GM19324 (cell line): ENCODE data around the gene LNPEP.
"Not testable (repeated sequence)": the region's sequence is repeated elsewhere in the genome, so short reads cannot be mapped to it uniquely, and the experiment has no call there.

Source experiments
- ATAC-seq: cut with Tn5 transposase; IDR thresholded peaks from one replicate; pipeline ENCODE4 v1.9.1; 2021; ENCODE audit warnings: mild to moderate bottlenecking, moderate library complexity; ENCODE audit not compliant: unreplicated experiment, low FRiP score

The LNPEP gene

DNA sequence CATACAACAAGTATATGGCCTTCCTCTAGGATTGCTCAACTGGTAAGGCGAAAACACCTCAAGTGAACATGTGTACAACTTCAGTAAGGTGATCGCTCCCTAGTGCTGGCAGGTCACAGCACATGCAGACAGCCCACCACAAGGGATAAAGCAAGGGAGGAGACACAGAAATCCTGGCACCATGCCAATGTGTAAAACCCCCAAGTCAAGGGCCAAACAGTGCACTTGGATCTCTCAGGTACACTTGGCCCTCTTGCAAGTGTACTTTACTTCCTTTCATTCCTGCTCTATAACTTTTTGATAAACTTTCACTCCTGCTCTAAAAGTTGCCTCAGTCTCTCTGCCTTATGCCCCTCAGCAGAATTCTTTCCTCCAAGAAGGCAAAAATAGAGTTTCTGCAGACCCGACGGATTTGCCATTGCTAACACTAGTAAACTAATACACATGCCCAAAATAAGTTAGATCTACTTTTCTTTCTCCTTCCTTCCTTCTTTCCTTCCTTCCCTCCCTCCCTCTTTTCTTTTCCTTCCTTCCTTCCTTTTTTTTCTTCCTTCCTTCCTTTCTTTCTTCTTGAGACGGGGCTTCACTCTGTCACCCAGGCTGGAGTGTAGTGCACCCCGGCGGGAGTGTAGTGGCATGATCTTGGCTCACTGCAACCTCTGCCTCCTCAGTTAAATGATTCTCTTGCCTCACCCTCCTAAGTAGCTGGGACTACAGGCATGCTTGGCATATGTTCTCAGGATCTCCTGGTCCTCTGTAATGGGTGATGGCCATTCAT, 6.8 kb upstream of the LNPEP start:
- ATAC-seq: no peak

DNA sequence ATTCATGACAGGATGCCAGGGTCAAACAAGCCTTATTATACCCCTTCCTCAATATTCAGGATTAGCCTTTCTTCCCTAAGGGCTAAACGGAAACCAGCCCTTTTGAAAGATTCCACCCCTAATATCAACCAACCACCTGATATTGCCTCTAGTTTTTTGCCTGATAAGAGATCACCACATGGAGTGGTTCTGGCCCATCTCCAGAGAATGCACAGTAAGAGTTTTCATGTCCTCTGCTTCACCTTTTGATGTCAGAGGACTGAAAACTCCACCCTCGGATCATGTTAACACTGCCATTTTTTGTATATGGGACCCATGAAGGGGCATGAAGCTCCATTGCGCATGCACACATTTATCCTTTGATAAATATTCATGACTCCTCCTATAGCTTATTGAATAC, 5.8 kb upstream of the LNPEP start:
- ATAC-seq: no peak

DNA sequence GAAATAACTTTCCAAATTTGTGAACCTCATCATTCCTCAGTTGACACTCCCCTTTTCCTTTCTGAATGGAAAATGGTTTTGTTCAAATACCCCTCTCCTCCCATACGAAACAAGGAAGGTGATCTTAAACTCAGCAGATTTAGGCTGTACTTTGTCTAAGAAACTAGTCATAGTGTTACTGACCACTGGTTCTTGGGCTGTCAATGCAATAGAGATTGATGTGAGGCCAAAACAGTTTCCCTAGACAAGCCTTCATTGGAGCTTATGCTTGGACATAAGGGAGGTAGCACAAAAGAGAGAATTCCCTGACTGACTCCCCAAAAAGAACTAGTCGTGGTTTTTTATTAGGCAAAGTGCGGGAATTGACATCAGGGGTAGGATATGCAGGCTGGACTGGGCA, 5.3 kb upstream of the LNPEP start:
- no peak for ATAC-seq

DNA sequence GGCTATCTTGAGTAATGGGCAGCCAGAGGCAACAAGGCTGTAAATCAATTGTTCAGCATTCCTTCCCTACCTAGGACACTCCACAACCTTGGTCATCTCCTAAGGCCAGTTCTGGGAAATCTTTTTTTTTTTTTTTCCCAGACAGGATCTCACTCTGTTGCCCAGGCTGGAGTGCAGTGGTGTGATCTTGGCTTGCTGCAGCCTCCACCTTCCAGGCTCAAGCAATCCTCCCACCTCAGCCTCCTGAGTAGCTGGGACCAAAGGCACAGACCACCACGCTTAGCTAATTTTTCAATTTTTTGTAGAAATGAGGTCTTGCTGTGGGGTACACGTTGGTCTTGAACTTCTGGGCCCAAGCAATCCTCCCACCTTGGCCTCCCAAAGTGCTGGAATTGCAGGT, 4.8 kb upstream of the LNPEP start:
- ATAC-seq: not testable (repeated sequence)

DNA sequence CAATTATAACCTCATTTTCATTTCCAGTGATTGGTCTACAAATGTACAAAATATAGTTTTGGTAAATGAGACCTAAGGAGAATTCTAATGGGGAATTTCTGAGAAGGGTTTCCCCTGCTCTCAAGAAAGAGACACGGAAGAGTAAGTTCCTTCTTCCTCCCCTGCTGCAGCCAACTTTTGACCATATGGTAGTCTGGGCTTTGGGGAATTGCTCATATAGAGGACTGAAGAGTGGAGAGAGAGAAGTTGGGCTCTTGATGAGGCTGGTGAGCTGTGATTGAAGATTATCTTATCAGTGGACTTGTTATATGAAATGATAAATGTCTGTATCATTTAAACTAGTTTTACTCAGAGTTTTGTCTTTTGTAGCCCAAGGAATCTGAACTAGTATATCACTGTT, 4.3 kb upstream of the LNPEP start:
- no peak for ATAC-seq

DNA sequence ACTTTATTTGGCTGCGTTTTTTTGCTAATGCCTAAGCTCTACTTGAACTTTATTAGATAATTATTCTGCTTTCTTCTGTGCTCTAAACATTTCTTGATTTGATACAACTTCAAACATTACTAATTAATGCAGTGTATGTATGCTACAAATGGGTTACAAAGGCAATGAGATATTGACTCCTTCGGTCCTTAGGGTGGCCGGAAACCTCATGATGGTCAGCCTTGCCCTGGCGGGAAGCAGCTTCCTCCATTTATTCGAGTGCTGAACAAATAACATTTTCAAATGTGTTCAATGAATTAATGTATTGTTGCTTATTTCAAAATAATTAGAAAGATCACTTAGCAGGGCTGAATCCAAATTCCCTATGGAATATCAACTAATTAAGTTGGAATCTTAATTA, 3.9 kb upstream of the LNPEP start:
- ATAC-seq: no peak

DNA sequence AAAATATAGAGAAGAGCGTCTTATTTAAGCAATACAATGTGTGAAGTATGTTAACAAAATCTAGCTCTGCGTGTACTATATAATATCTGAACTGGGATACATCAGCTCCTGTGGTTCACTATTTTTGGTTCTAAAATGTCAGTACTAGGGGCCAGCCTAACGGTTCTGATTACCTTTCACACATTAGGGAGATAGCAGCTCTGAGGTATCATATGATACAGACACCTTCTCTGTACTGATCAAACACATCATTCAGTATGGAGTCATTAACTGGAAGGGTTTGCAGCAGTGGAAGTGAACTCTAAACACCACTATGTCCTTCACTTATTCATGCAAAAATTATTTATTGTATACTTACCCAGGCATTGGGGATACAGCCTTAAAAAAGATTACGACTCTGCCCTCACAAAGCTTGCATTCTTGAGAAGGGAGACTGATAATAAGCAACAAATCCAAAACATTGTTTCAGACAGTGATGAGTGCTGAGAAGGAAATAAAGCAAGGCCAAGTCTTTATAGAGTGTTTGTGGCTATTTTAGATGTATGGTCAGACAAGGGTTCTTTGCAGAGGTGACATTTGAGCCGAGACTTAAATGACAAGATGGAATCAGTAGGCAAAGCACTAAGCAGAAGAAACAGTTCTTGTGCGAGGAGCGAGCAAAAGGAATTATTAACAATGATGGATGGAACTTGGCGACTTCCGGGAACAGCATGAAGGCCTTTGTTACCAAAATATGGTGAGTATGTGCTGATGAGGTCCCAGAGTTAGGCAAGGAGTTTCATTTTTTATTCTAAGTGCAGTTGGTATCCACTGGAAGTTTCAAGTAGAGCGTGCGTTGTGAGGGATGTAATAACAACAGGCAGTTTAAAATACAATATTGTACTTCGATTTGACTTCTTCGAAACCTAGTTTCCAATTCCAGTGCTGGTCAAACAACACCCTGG, 1.8 kb upstream of the LNPEP start:
- ATAC-seq: no peak

DNA sequence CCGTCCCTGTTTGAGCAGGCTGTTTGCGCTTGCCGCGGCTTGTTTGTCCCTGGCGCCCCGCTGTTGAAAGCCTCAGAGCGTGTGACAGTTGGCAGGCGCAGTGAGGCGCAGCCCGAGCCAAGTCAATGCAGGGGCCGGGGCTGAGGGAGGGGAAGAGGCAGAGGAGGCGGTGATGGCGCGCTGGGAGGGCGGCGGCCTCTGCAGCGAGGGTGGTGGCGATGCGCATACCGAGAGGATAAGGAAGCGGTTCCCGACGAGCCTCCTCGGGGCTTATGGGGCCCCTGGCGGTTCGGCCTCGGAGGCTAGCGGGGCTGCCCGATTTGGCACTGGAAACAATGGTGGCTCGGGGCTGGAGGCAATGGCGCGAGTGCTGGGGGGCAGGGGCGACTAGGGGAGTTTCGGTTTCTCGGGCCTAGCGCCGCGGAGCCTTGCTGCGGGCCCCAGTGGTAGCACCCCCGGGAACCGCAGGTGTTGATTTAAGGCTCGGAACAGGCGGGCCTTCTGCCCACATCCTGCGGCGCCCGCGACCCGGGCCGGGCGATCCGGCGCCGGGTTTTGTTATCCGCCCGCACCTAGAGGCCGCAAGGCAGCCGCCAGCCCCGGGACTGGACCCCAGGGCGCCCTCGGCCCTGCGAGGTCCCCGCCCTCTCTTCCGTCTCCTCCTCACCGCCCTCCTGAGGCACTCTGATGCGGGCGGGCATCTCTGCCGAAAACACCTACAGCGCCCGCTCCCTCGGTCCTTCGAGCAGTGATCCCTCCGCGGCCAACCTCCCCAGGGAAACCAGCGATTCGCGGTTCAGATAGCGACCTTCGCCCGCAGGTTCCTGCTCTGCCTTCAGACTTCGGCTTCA, 947 bp upstream of the LNPEP start:
- peak; percentile 70 for ATAC-seq

DNA sequence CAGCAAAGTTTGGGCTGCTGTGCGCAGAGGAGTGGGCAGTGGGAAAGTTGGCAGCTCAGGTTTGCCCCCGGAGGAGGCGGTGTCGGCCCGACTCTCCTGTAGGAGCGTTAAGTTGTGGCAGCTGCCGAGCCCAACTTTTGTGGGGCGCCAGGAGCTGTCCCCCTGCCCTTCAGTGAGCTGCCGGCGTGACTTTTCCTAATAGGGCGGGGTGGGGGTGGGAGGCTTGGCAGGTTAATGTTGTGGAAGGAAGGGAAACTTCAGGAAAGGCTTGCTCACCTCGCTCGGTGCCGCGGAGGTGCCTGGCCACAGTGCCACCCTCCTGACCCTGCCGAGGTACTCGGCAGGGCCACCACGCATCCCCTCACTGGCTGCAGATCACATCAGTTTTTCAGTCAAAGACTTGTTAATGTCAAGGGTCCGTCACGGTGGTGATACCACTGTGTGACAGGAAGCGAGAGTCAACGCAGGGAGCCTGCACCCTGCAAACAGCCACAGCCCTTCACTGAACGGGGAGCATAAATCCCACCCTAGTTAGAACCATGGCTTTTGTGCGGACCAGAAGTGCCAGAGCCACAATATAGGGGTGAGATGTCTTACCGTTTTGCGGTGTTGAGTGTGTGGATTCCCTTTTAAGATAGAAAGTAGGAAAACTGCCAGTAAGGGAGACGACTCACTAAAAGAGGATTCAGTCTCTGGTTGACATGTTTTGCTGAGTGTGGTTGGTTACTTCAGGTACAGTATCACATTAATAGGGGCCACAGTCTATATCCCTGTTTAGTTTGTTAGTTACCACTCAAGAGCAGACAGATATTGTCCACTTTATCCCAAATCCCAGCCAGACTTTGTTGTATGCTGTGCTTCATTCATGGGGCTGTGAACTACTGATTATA, 796 bp downstream of the LNPEP start:
- ATAC-seq: peak; percentile 14

DNA sequence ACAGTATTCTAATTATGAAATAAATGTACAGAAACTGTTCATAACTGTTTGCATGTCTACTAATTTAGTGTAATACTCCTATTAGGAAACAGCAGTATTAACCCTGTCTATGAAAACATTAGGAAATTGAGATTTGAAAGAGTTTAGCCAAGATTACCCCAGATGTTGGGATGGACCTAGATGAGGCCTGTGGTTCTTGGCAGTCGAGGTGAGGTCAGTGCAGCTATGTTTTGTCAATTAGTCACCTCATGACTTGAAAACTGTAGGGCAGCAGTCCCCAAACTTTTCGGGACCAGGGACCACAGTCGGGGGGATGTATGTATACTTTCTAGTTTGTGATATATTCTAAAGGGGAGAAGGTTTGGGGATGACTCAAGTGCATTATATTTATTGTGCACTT, 4.7 kb downstream of the LNPEP start:
- ATAC-seq: no peak

DNA sequence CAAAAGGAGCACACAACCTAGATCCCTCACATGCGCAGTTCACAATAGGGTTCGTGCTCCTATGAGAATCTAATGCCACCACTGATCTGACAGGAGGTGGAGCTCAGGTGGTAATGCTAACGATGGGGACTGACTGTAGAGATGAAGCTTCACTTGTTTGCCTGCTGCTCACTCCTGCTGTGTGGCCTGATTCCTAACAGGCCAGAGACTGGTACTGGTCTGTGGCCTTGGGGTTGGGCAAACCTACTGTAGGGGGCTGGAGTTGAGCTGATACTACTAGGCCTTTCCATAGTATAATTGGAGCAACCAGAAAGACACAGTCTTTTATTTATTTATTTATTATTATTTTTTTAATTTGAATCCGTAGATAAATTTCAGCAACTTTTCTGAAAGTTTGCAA, 5.3 kb downstream of the LNPEP start:
- ATAC-seq: no peak

DNA sequence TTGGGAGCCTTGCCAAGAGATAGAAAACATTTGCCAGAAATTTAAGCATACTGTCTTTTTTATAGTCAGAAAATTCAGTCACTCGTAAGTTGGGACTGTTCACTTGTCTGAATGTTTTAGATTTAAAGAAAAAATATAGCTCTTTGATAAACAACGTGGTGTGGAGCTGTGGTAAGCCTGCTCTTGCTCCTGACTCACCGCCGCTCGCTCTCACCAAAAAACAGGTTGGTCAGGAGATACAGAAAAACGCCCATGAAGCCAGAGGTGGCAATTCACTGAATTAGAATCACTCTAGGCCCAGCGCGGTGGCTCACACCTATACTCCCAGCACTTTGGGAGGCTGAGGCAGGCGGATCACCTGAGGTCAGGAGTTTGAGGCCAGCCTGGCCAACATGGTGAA, 6.2 kb downstream of the LNPEP start:
- ATAC-seq: no peak

DNA sequence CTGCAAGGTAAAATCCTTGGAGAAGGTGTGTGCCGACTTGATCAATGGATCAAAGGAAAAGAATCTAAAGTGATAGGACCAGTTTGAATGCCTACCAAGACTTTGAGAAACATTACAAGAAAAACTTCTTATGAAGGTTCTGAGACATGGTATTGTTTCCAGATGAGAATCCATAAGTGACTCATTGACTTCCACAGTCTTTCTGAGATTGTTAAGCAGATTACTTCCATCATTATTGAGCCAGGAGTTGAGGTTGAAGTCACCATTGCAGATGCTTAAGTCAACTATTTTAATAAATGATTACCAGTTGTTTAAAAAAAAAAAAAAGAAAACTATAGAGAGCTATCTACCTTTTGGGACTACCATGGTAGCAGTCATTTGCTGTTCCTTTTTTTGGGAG, 7.0 kb downstream of the LNPEP start:
- no peak for ATAC-seq

DNA sequence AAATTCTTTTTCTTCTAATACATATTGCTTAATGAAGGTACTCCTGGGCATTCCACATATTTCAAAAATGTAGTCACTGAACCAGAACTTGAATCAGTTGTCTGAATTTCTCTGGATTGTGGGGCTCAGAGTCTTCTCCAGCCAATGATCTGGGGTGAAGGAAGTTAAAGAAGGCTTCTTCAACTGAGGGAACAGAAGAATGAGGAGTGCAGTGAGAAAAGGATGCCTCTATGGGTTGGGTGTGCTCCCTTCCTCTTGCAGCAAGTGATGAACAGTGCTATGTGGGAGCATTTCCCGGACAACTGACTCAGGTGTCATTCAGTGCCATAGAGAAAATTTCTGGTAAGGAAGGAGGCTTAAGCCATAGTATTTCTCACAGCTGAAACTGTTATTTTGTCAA, 7.9 kb downstream of the LNPEP start:
- no peak for ATAC-seq

DNA sequence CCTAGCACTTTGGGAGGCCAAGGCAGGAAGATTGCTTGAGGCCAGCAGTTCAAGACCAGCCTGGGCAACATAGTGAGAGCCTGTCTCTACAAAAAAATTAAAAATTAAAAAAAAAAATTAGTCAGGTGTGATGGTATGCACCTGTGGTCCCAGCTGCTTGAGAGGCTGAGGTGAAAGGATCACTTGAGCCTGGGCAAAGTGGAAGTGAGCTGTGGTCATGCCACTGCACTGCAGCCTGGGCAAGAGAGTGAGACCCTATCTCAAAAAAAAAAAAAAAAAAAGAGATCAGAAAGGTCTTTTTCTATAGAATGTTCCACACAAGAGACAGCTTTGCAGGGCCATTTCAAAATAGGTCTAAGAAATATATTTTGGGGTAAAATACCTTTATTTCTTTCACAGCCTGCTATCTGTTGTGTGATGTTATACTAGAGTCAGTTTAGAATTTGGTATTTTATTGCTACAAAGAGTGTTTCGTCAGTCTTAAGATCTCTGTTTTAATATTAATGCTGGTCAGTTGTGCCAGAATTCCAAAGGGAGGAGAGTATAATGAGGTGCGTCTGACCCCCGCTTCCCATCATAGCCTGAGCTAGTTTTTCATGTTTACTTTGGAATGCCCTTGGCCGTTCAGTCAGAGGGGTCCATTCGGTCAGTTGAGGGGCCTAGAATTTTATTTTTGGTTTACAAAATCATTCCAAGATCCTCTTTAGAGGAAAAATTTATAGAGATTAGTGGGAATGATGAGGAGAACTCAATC, 9.4 kb downstream of the LNPEP start:
- ATAC-seq: no peak

DNA sequence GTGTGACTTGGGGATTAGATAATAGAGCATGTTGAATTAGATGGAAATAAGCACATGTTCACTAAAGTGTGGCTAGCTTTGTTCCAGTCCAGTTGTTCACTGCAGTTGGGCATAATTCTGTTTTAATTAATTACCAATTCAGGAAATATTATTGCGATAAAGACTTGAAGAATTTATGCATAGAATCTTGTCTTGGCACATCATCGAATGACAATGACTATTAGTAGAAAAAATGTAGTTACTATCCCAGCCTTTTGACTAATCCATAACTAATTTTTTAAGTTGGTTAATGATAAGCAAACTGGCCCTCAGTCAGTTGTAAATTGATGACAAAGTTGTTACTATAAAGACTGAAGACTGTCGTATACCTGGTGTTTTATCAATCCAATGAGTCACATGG, 10.5 kb downstream of the LNPEP start:
- no peak for ATAC-seq

DNA sequence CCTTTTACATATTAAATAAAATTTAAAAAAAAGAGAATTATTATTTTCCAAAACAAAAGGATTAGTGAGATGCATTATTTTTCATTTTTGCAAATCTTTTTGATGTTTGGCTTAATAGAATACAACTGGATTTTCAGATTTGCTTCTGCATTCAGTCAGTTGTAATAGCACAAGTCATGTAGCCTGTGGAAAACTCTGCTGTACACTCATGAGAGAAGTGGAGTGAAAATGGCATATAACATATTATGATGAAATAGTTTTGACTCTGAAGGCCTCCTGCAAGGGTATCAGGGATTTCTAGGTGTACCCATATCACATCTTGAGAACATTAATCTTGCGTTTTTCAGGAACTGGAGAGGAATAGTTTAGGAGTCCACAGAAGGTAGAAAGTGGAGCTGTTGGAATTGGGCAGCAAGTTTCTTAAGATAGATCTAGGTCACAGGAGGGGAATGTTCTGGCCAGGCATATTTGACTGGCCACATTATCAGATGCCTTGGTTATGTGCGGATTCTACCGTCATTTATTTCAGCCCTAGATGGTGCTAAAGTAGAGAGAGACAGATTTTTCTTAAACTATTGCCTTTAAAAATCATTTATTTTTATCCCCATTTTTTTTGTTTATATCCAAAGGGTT, 16.4 kb downstream of the LNPEP start:
- ATAC-seq: no peak

DNA sequence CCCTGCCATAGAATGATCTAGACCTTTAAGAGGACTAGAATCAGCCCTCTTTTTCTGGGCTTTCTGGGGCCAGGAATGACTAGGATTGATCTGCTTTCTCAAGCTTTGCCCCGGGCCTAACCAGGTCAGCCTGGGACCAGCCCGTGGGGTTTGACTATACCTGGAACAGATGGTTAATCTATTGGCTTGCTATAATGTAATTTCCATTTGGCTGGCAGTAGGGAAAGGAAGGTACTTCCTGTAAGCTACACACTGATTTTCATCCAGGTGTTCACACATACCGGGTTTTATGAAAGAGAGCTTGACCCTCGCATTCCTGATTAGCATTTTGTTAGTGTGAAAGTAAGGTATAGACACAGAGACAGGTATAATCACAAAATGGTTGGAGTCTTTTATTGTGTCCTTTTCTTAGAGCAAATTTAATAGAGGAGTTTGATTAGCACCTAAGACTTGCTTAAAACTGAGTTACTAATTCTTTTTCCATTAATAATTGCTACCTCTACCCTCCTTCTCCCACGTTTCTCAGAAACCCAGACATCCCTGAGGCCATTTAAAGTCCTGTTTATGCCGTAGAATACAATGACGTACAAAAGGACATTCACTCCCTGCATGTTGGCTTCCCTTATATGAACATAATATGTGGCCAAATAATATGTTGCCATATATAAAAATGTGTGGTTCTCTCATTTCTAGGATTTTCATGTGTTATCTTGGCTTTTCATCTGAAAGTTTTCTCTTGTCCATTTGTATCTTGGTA, 17.3 kb downstream of the LNPEP start:
- no peak for ATAC-seq
